Heart left ventricle (tissue), 13 donors: ENCODE results near the gene PEPD.

Experiments
- CTCF ChIP-seq, 12 donors: fragments of 200-600 bp; sonication (generic) in 4 of 12; IDR thresholded peaks; one replicate each; pipeline versions ENCODE4 v1.5.0 to v1.8.0; 2018 to 2022; ENCODE audit warnings: antibody characterized with exemption in 12 of 12, mild to moderate bottlenecking in 5 of 12
- POLR2A ChIP-seq, 2 donors: fragments of 450-650 bp; IDR thresholded peaks; one replicate each; pipeline ENCODE4 v1.6.1; 2017; ENCODE audit warnings: antibody characterized with exemption in 2 of 2, mild to moderate bottlenecking in 2 of 2, moderate library complexity in 2 of 2
- donor health status: ischemic (EF 13 %, LVEDD 7.1; RV severe dilation, severe dysfunction).
- donor health status: DM: no; HTN: yes; CAD: no.
- donor health status: DM: no; HTN: no; CAD: no.
- donor health status: ischemic (EF 25% LVEDD 6.9; RV normal size, moderate dysfunction).
- donor health status: ischemic (EF 25% LVEDD 5.7; RV mildly dilated, moderate dysfunction).
- donor health status: ischemic (EF 35%, LVEDD 5.7; RV mildly dilated, moderate dysfunction).
- donor health status: nonischemic (EF 11% LVEDD 7.7; RV severe dilation, severe dysfunction).
- donor health status: DM: yes; HTN: yes; CAD: no.
- donor health status: PGD.
- donor health status: ischemic (EF 29% LVEDD 5.4; RV normal size, mild dysfunction).
- donor health status: nonischemic (EF 23%, LVEDD 6.1; RV moderate dilation, normal function).

GRCh38 chr19:33388725-33389420 is 132.7 kb downstream of the PEPD start:
- no peak for TF ChIP-seq CTCF (IDR thresholded peaks at IDR 0.05)
- no peak for TF ChIP-seq POLR2A (IDR thresholded peaks at IDR 0.05)
